GM19397 (cell line): ENCODE measurements around the gene DLG2.
A peak's percentile ranks its signal among the peaks of the same experiment; 100 is the strongest.

Experiments used
- ATAC-seq: cut with Tn5 transposase; IDR thresholded peaks from one replicate; pipeline ENCODE4 v1.9.1; 2021; ENCODE audit warnings: mild to moderate bottlenecking, moderate library complexity; ENCODE audit not compliant: unreplicated experiment

Gene DLG2

DNA sequence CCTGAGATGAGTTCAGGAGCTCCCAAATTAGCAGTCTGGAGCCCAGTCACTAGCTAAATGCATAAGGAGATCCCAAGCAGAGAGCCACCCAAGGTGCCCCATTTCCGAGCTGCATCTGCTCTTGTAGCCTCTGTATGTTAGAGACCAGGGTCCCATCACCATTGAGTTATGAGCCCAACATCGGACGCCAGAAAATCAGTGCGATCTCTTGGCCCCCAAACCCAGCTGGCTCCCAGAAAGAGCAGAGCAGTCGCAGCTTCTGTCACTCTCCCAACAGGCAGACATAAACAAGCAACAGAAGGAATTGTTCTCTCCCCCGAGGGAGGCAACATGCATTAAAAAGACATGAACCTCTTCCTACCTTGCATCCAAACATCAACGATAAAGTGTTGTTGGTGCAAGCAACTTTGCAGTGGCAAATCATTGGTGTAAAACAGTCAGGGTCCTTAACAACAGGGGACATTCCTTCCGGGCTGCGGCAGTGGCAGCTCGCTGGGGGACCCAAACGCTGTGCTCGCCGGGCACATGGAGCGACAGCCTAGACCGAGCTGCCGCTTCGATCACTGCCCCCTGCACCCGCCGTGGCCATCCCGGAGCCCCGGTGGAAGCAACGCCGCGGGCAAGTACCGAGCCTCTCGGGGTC, 907.1 kb downstream of the DLG2 start:
- ATAC-seq = no peak

DNA sequence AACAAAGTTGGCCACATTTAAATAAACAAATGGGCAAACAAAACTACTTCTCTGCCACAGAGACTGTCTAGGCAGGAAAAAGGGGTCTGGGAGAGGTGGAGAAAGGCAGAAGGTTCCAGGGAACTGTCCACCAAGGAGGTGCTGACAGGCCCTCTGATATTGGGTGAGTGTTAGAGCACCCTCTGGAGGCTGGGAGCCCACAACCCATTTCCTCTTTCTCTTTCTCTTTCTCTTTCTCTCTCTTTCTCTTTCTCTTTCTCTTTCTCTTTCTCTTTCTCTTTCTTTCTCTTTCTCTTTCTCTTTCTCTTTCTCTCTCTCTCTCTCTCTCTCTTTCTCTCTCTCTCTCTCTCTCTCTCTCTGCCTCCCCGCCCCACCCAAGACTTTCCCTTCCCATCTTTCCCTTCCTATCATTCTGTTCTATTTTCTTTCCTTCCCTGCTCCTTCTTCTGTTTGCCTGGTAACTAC, 912.8 kb downstream of the DLG2 start:
- ATAC-seq = peak; percentile 75

DNA sequence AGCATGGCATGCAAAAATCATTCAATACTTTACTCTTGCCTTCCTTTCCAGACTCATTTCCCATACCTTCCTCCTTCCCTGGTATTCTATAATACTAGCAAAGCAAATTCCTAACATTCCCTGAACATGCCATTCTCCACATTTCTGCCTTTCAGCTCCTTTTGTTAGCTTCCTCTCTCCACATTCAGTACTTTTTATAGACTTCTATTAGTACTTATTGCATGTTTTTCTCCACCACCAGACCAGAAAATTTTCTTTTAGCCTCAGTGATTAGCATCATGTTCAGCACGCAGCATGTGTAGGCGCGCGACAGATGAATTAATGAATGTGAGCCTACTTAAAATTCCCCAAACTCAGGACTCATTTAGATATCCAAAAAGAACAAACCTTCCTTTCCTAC, 935.3 kb downstream of the DLG2 start:
- no peak for ATAC-seq

DNA sequence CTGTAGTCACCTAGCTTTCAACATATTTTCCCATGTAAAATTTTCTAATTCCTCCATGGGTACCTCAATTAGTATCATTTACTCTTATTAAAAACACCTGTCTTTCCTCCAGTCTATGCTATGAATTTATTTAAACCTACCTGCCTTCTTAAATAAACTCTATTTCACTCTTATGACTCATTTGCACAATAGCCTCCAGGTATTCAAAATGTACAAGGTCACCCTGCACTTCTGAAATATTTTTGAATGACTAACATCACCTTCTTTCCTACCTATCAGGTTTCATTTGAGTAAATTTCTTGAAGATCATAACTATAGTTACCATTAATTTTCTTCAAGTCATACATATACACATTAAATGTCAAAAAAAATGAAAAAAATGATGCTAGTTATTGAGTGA, 939.7 kb downstream of the DLG2 start:
- ATAC-seq = no peak

DNA sequence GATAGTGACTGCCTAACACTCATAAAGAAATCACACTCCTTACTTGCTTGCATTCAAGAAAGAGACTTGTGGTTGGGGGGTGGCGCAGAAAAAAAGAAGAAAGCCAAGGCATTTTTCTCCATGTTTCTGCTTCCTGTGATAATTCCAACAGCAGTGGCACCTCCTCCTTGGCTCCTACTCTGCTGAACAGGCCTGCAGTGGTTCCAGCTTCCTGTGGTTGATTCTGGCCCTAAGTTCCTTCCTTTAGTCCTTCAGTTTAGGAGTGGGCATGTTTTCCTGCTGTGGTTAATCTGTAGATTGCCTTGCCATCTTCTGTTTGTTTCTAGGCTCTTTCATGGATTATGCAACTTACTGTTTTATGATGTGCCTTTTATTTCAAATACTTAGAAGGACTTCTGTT, 940.4 kb downstream of the DLG2 start:
- ATAC-seq = no peak

DNA sequence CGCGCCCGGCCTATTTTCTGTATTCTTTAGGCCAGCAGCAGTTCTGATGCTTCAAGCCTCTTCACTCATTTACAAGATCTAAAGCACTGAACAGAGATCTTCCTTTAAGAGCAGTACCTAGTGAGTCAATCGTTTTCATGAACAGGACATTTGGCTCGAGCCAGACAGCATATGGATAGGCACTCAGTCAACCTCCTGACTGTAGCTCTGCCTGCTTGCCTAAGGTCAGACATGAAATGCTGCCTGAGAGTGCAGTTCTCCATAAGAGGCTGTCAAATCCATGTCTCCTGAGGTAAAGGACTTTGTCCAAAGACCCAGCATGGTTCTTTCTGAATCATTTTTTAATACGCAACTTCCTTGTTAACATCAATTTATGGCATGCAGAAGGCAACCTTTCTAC, 941.2 kb downstream of the DLG2 start:
- ATAC-seq = no peak

DNA sequence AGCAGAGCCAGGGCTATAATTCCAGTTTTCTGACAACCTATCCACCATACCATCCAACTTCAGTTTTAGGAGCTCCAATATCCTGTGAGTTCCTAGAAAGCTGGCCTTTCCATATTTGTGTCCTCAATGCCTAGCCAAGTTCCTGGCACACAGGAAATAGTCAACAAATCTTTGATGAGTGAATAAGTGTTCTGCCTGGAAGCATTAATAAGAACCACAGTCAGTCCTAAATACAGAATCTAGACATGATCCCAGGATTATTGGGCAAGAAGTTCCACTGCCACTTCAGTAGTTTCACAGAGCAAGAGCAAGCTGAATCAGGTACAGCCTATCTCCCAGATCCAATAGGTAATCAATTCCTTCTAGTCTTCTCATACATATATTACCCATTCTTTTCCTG, 942.0 kb downstream of the DLG2 start:
- no peak for ATAC-seq

DNA sequence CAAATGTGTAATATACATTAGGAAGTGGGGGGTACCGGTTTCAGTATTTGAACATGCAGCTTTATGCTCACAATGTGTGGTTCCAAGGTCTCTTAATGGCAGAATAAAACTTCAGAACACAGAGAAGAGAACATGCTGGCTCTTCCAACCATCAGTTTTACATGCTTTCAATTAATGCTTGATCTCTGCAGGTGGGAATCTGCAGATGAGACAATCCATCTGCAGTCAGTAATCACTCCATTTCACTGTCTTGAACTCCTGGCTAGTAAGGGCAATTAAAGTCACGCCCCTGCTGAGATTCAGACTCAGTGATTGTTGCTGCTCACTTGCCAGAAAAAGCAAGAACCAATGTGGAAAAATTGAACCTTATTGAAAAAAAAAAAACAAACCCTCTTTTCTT, 945.7 kb downstream of the DLG2 start:
- no peak for ATAC-seq

DNA sequence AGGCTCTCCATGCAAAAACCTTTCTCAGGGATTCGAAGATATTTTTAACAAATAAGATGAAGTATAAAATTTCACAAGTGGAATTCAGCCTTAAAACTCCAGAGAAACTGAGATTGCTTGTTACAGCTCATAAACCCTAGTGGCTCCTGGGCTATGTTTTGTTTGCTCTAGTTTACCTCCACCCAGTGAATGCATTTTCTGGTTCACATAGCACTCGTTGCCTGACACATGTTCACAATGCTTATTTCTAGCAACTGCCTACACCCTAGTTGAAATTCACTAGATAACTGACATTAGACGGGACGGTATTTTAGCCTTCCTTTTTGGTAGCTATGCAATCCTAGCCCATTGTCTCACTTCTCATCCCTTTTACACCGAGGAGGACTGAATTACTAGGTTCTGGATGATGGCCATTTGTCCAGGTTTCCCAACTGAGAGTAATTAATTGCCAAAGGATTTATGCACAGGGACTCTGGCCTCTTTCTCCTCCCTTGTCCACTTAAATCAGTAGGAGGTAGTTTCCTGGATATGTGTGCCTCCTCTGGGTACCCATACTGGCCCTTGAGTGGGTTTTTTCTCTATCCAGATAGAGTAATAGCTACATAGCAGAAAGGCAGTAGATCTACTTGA, 951.6 kb downstream of the DLG2 start:
- no peak for ATAC-seq

DNA sequence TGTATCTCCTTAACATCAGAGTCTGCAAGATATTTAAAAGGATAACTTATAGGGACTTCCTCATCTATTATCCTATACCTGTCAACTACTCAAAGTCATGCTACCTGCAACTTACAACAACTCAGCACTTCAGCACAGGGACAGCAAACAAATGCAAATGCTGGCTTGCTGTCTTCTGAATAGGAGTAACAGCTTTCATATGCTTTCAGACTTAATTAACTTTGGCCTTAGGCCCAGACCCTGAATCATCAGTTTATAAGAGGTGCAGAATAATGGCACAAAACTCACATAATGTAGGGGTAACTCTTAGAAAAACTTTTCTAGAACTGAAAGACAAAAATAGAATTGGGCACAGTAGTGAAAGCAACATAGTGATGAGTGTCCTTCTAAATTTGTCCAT, 953.4 kb downstream of the DLG2 start:
- no peak for ATAC-seq

DNA sequence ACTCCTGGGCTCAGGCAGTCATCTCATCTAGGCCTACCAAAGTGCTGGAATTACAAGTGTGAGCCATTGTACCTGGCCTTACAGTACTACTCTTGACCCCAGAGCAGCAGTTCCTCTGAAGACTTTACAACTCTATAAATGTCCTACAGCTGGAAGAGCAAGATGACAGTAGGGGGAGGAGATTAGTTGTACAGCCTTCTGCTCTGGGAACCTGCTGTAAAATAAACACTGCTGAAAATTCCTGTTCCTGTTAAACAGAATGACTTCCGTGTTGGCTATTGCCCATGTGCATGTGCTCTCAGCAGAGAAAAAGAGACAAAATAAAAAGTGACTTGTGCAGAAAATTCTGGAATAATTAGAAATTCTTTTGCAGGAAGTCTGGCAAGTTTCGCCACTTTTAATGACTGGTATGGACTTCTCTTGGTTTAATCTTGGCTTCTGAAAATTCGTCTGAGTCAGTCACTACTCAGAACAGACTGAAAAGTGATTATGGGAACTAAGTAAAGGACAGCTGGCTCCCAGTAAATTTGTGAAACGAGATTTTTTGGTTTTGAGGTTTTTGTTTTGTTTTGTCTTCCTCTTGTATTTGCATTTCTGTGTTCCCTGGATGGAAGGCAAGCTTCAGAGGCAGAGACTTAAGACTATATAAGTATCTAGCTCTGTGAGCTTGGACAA, 955.7 kb downstream of the DLG2 start:
- ATAC-seq = no peak

DNA sequence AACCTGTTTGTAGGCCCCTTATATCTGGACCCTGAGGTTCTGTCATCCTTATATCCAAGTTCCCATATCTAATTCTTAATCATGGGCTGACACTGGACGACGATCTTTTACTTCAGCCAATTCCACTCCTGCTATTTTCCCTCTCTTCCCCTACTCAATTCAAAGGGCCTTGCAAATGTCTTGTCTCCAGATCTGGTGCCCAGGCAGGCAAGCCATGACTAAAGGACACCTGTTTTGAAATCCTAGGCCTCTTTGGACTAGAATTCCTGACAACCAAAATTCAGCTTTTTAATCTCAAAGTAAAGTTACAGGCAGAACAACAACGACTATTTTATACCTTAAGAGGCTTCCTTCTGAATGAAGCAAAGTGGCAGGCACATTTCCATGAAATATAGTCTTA, 963.4 kb downstream of the DLG2 start:
- ATAC-seq = no peak

DNA sequence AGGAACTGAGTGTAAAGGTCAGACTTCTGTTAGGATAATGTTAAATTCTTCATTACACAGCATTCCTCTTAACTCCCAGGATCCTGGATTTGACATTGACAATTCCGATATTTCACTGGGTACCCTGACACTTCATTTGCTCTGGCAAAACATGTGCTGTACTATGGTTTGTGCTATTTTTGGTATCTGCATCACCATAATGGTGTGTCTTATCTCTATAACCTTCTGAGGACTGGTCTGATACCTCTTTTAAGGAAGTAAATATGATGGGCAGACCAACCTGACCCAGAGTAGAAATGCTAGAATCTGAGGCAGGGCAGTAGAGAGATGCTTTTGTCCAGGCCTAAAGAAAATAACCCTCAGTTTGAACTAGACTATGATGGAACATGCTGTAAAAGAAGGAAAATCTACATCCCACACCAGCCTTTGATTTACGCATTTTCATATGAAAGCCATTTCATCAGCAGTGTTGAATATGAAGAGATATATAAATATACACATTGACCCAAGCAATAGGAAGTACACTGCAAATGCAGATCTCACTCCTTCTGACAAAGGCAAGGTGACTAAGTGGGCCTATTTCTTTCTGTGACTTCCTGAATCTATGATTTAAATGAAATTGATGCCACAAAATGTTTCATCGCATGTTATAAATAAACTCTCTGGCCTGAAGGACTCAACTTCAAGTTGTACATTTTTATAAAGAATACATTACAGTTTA, 966.7 kb downstream of the DLG2 start:
- no peak for ATAC-seq

DNA sequence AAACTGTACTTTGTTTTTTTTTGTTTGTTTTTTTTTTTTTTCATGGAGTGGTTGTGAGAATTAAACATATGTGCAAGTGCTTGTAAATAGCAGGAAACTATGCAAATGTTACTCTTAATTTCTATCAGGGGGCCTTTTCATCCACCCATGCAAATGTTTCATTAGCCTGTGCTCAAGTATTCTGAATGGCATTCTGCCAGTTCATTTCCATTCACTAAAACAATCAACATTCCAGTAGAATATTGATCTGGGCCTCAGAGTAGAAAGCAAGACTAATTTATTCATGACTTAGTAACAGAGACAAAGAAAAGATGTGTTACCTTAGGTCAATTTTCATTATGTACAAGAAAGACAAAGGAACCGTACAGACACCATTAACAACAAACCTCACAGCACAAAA, 971.4 kb downstream of the DLG2 start:
- no peak for ATAC-seq

DNA sequence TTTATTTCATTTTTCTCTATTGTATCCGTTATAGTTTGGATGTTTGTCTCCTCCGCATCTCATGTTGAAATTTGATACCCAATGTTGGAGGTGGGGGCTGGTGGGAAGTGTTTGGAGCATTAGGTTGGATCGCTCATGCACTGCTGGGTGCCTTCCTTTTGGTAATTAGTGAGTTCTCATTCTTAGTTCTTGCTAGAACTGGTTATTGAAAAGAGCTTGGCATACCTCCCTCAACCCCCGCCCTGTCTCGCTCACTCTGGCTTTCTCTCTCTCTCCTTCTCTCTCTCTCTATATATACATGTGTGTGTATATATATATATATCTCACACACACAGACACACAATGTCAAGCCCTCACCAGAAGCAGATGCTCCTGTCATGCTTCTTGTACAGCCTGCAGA, 978.7 kb downstream of the DLG2 start:
- ATAC-seq = no peak

DNA sequence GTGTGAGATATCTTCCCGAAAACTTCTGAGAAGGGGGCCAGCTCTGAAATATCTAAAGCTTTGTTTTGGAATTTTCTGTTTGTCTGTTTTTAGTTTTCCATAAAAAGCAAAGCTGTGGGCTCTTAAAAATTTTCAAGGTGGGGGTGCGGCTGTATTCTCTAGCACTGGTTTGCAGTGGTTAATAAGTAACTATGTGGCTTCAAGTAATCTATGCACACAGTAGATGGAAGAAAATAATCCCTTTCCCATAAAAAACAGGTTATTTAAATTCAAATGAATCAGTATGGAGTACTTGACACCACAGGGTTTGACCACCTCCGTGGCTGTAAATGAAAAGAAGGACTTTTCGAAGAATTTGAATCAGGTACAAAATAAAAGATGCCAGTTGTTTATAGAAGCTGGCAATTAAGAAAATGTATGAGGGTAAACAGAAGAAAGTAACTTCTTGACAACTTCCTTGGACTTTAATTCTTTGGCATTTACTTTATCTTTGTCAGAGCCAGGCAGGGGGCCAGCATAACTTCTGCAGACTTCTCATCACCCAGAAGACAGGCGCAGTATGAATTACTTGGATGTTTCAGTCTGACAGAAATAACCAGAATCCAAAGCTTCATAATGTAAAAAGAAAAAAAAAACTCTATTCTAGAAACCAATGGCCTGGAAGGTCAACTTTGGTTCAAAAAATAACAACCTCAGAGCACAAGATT, 981.0 kb downstream of the DLG2 start:
- no peak for ATAC-seq

DNA sequence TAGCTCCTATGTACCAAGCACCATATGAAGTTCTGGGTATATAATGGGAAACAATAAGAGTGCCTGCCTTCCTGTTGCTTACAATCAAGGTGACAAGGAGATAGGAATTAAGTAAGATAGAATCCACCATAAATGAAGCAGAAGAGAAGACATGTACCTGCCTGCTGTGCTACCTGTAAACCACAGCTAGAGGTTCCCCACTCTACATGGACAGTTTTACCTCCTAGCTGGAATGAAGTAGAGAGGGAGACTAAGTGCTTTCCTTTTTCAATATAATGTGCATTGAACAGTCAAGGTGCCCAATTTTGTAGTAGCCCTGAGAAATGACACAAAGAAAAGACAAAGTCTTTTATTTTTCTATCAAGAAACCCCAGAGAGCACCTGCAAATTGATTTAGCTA, 984.6 kb downstream of the DLG2 start:
- no peak for ATAC-seq

DNA sequence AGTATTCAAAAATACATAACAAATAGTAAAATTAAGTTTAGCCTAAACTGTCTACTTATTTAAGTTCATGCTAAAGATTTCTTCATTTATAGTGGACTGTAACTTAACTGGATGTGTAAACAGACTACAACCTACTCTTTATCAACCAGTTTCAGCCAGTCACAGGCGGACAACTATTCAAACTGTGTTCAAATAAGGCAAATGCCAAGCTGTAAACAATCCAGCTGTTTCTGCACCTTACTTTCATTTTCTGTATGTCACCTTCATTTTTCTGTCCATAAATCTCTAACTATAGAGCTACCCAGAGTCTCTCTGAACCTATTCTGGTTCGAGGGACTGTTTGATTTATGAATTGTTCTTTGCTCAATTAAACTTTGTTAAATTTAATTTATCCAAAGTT, 992.8 kb downstream of the DLG2 start:
- no peak for ATAC-seq

DNA sequence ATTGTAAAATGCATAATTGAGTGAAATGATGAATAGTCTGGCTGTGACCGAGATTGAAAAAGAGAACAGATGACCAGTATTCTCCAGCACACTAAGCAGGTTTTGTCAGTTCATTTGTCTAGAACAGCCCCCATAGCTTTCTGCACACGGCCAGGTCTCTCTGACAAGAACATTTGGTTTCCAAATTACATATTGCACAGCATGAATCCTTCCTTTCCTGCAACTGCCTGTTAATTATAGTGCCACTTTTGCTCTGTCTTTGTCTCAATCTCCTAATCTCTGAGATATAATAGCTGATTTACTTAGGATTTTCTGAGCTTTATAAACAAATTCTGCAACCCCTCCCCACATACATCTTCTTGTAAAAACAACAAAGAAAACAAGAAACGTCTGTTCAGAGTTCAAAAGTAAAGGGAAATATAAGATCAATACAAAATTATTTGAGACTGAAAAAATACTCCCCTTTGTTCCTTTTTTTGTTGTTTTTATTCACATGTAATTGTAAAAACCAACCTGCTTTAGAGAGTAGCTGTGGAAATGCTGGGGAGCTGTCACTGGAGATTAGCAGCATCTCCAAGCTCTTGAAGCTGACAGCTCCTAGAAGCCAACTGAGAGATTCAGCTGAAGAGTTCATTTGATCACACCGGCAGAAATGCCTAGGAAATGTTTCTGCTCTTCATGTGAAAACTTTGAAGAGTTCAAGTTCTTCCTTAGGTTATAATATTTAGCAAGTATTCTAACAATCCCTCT, 998.1 kb downstream of the DLG2 start:
- ATAC-seq = no peak

DNA sequence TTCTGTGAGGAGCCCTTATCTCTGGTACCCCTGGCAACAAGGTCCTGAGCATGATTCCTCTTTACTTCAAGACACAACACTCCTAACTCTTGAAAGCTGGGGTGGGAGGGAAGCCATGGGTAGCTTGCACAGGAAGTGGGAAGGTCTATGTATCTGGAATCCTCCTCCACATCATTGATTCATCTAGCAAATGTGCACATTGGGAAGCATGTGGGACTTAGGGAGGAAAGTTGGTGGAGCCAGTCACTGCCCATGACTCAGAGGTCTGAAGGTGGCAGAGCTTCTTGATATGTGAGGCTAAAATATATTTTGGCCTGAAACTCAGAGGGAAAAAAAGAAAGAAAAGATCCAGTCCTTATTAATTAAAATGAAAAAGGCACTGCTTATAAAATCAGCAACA, 1000.9 kb downstream of the DLG2 start:
- no peak for ATAC-seq
